Central memory CD8-positive, alpha-beta T cell (primary cell): ENCODE measurements around the gene FASTK.
"Not testable (repeated sequence)": the region's sequence is repeated elsewhere in the genome, so short reads cannot be mapped to it uniquely, and the experiment has no call there.

Experiments used
- ATAC-seq: fragments of 150-1000 bp; cut with Tn5 transposase; replicated peaks from 2 replicates; pipeline ENCODE4 v1.10.0; 2022; ENCODE audit warnings: mild to moderate bottlenecking, moderate FRiP score, moderate number of reproducible peaks; ENCODE audit not compliant: poor library complexity, severe bottlenecking; ENCODE audit errors: extremely low read depth
- DNase-seq, 2 donors: peaks; one replicate each; pipeline ENCODE4 v3.0.0; 2021; ENCODE audit warnings: low spot score in 2 of 2
- H3K27ac Mint-ChIP-seq: one replicate; pipeline ENCODE4 v1.8.0; 2022; ENCODE audit warnings: low read depth, mild to moderate bottlenecking, moderate library complexity, mixed read lengths
- H3K27me3 Mint-ChIP-seq: one replicate; pipeline ENCODE4 v1.8.0; 2022; ENCODE audit warnings: mixed read lengths
- H3K36me3 Mint-ChIP-seq: one replicate; pipeline ENCODE4 v1.8.0; 2022; ENCODE audit warnings: mild to moderate bottlenecking, moderate library complexity, mixed read lengths; ENCODE audit not compliant: insufficient read depth
- H3K4me1 Mint-ChIP-seq: one replicate; pipeline ENCODE4 v1.8.0; 2022; ENCODE audit warnings: mixed read lengths
- H3K4me3 Mint-ChIP-seq: one replicate; pipeline ENCODE4 v1.8.0; 2022; ENCODE audit warnings: mild to moderate bottlenecking, moderate library complexity, mixed read lengths
- H3K9me3 Mint-ChIP-seq: one replicate; pipeline ENCODE4 v1.8.0; 2022; ENCODE audit warnings: mixed read lengths

The FASTK gene

DNA sequence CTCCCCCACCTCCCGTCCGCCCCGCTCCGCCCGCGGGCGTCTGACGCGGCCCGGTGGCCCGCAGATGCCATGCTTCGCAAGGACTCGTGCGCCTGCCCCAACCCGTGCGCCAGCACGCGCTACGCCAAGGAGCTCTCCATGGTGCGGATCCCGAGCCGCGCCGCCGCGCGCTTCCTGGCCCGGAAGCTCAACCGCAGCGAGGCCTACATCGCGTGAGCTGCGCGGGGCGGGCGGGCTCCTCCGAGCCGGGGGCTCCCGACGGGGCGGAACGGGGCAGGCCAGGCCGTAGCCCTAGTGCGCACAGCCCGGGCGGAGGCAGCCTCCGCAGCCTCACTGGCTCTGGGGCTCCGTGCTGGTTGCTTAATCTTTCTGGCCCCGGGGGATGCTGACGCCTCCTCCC lies 29.5 kb downstream of the FASTK start:
- Mint-ChIP-seq H3K4me1 (peaks cover 5% of the 10 kb centered on the region), H3K36me3 (no peaks in the 10 kb centered on the region), H3K9me3 (no peaks in the 10 kb centered on the region), H3K4me3 (no peak overlapping the region), H3K27me3 (peaks cover 16% of the 10 kb centered on the region), H3K27ac (no peak overlapping the region)
- ATAC-seq, result peak; percentile 74
- DNase-seq, result peak in 1 of 2 donors; percentile 30

DNA sequence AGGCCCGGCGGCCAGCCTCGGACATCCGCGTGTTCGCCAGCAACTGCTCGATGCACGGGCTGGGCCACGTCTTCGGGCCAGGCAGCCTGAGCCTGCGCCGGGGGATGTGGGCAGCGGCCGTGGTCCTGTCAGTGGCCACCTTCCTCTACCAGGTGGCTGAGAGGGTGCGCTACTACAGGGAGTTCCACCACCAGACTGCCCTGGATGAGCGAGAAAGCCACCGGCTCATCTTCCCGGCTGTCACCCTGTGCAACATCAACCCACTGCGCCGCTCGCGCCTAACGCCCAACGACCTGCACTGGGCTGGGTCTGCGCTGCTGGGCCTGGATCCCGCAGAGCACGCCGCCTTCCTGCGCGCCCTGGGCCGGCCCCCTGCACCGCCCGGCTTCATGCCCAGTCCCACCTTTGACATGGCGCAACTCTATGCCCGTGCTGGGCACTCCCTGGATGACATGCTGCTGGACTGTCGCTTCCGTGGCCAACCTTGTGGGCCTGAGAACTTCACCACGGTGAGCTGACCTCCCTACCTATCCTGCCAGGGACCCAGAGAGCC lies 31.6 kb downstream of the FASTK start:
- Mint-ChIP-seq H3K9me3 (no peaks in the 10 kb centered on the region), H3K36me3 (peaks cover 1% of the 10 kb centered on the region), H3K4me1 (peaks cover 5% of the 10 kb centered on the region), H3K4me3 (no peak overlapping the region), H3K27ac (no peak overlapping the region), H3K27me3 (peaks cover 16% of the 10 kb centered on the region)
- ATAC-seq (no peak), DNase-seq (no peak)

DNA sequence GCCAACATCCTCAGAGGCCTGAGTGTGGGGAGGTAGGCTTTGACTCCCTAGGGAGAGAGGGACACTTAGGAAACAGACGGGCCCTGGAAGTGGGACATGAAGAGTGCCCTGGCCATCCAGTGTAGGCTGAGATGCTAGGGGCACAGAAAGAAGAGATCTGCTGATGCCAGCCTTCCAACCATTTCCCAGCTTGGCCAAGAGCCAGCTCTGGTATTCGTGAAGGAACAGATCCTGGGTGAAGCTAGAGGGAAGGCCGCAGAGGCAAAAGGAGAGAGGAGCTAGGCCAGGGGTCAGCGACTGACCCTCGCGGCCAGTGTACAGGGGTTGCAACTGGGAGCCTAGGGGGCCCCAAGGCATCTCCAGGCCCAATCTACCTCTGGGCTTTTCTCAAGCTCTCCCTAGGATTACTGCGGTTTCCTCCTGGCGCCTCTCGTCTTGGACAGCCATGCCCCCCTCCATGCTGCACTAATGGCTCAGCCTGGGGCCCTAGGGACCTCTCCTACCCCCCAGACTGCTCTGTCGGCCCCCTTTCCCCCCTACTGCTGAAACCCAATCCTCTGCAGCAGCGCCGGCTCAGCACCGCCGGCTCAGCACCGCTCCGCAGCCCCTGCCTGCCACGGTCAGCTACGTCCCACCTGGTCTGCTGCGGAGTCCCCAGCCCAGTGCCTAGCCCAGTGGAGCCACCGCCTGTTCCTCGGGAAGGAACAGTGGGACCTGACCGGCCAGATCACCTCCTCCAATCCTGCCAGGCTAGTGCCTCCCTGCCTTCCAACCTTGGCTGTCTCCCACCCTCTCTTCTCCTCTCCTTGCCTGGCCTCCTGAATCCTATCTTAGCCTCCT lies 32.4 kb downstream of the FASTK start, which contains the start of gene ASIC3:
ASIC3 (plus strand) TSS at position 556 of the 840 bp plus-strand sequence. CDS start 355 bp downstream, outside the sequence.
- Mint-ChIP-seq H3K4me1 (peaks cover 5% of the 10 kb centered on the region), H3K9me3 (no peaks in the 10 kb centered on the region), H3K27me3 (peaks cover 16% of the 10 kb centered on the region), H3K4me3 (no peak within 1 kb of the TSS), H3K27ac (no peak within 1 kb of the TSS), H3K36me3 (peaks cover 1% of the 10 kb centered on the region)
- no peak for ATAC-seq
- DNase-seq, result no peak

DNA sequence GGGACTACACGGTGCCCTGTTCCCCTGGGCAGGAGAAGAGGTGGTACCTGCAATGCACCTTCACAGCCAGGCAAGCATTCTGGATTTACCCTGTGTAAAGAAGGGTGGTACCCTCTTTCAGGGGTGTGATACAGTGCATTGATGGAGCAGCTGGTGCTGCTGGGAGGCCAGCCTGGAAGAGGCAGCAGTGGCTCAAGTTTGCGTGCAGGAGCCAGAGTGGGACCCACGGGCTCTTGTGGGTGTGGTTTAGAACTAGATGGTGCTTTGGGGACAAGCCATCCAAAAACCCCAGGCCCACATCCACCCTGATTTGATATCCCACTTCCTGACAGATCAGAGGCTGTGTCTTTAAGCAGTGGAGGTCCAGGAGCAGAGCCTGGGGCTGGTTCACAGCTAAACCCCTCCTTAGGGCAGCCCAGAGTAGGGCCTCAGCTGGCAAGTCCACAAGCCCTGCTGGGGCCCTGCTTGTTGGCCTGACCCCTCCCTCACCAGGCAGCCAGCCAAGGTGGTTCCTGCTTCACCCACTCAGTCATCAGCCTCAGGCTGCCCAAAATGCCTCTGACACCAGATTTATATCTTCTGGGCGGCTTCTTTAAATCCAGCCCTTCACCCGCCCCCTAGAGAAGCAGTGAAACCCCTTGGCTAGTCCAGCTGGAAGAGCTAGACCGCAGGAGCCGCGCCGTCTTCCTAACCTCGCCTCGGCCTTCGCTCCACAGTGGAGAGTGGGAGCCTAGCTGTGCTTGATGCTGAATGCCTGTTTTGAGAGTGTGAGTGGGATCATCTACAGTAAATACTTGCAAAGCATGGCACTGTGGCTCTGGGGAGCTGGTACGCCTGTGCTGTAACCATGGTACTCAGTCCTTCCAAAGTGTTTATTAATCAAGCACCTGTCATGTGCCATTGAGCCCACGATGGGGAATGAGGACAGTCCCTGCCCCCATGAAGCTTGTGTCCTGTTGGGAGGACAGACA lies 33.7 kb downstream of the FASTK start:
- peaks cover 3% of the 10 kb centered on the region for H3K27me3 Mint-ChIP-seq
- no peak overlapping the region for H3K27ac Mint-ChIP-seq
- H3K9me3 Mint-ChIP-seq, result no peaks in the 10 kb centered on the region
- H3K36me3 Mint-ChIP-seq, result peaks cover 6% of the 10 kb centered on the region
- ATAC-seq (no peak), DNase-seq (no peak)
- no peaks in the 10 kb centered on the region for H3K4me1 Mint-ChIP-seq
- no peak overlapping the region for H3K4me3 Mint-ChIP-seq

DNA sequence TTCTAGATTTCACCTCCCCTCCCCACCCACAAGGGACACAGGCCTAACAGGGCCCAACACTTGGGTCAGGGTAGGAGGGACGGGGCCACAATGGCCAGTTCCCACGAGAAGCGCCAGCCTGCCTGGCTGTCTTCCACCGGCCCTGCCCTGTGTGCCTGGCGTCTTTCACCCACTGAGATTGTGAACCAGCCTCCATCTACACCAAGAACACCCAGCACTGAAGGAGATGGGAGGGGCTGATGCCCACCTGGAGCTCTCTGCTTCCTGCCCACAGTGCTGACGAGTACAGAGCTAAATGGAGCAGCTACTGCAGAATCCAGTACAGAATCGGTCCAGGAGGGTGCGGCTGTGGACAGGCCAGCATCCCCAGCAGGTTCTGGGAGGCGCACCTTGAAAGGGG lies 34.6 kb downstream of the FASTK start:
- DNase-seq (no peak), ATAC-seq (no peak)
- H3K4me1 Mint-ChIP-seq, result no peaks in the 10 kb centered on the region
- no peak overlapping the region for H3K27ac Mint-ChIP-seq
- H3K9me3 Mint-ChIP-seq, result no peaks in the 10 kb centered on the region
- no peak overlapping the region for H3K4me3 Mint-ChIP-seq
- no peaks in the 10 kb centered on the region for H3K27me3 Mint-ChIP-seq
- peaks cover 7% of the 10 kb centered on the region for H3K36me3 Mint-ChIP-seq

DNA sequence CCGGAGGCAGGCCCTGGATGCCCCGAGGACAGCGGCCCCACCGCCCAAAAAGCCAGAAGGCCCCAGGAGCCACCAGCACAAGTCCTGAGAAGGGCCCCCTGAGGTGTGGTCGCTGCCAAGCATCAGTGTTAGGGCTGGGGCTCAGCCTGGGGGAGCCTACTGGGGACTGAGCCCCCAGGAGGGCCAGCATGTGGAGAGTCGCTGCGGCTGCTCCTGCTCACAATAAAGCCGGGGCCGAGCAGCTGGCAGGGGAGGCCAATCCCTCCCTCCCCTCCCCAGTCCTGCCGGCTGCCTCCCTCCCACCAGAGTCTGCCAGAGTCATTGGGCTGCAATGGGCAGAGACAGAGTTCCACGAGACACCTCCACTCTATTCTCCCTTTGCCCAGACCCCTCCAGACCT lies 35.3 kb downstream of the FASTK start:
- peaks cover 7% of the 10 kb centered on the region for H3K36me3 Mint-ChIP-seq
- no peaks in the 10 kb centered on the region for H3K4me1 Mint-ChIP-seq
- no peak overlapping the region for H3K27ac Mint-ChIP-seq
- no peak overlapping the region for H3K4me3 Mint-ChIP-seq
- no peaks in the 10 kb centered on the region for H3K27me3 Mint-ChIP-seq
- H3K9me3 Mint-ChIP-seq, result no peaks in the 10 kb centered on the region
- no peak for DNase-seq
- ATAC-seq, result no peak

DNA sequence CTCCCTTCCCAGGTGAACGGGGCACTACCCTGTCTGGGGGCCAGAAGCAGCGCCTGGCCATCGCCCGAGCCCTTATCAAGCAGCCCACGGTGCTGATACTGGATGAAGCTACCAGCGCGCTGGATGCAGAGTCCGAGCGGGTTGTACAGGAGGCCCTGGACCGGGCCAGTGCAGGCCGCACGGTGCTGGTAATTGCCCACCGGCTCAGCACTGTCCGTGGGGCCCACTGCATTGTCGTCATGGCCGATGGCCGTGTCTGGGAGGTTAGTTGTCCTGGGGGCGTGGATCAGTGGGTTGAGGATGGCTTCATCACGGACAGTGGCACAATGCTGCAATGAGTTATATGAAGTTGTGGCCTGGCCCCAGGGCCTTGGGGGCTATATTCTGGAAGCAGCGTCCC lies 36.6 kb downstream of the FASTK start:
- H3K27me3 Mint-ChIP-seq, result no peaks in the 10 kb centered on the region
- H3K9me3 Mint-ChIP-seq, result no peaks in the 10 kb centered on the region
- no peak for DNase-seq
- H3K36me3 Mint-ChIP-seq, result peaks cover 7% of the 10 kb centered on the region
- no peak overlapping the region for H3K4me3 Mint-ChIP-seq
- H3K4me1 Mint-ChIP-seq, result peaks cover 4% of the 10 kb centered on the region
- ATAC-seq, result no peak
- H3K27ac Mint-ChIP-seq, result no peak overlapping the region

DNA sequence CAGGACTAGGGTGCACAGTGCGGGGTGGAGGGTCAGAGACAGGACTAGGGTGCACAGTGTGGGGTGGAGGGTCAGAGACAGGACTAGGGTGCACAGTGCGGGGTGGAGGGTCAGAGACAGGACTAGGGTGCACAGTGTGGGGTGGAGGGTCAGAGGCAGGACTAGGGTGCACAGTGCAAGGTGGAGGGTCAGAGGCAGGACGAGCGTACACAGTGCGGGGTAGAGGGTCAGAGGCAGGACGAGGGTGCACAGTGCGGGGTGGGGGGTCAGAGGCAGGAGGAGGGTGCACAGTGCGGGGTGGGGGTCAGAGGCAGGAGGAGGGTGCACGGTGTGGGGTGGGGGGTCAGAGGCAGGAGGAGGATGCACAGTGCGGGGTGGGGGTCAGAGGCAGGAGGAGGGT lies 37.2 kb downstream of the FASTK start:
- not testable (repeated sequence) for H3K36me3 Mint-ChIP-seq, H3K4me3 Mint-ChIP-seq, H3K27ac Mint-ChIP-seq, H3K9me3 Mint-ChIP-seq, DNase-seq, H3K27me3 Mint-ChIP-seq, ATAC-seq, H3K4me1 Mint-ChIP-seq

DNA sequence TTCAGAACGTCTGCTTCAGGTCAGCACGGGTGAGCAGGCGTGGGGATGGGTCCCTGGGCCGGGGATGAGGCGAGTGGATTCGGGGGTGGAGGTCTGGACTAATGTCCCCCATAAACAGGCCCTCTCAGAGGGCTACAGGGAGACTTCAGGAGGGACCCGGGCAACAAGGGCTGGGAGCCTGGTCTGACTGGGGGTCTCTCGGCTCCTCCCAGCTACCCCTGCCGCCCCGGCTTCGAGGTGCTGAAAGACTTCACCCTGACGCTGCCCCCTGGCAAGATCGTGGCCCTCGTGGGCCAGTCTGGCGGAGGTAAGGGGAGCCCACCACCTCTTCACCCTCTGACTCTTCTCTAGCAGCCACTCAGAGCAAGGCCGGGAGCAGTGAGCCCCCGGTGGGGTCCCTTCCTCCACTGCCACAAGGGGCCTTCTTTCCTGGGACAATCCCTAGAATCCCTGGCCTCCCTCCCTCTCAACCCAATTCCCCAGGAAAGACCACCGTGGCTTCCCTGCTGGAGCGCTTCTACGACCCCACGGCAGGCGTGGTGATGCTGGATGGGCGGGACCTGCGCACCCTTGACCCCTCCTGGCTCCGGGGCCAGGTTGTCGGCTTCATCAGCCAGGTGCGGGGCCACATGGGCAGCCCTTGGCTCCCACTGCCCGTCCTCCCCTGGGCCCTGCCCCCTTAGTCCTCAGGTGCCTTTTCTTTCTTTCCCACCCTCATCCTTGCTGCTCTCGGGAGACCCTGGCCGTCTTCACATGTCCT lies 39.8 kb downstream of the FASTK start:
- peaks cover 9% of the 10 kb centered on the region for H3K36me3 Mint-ChIP-seq
- ATAC-seq, result no peak
- no peak overlapping the region for H3K27ac Mint-ChIP-seq
- no peak overlapping the region for H3K4me3 Mint-ChIP-seq
- DNase-seq, result no peak
- H3K27me3 Mint-ChIP-seq, result no peaks in the 10 kb centered on the region
- H3K4me1 Mint-ChIP-seq, result peaks cover 4% of the 10 kb centered on the region
- H3K9me3 Mint-ChIP-seq, result no peaks in the 10 kb centered on the region

DNA sequence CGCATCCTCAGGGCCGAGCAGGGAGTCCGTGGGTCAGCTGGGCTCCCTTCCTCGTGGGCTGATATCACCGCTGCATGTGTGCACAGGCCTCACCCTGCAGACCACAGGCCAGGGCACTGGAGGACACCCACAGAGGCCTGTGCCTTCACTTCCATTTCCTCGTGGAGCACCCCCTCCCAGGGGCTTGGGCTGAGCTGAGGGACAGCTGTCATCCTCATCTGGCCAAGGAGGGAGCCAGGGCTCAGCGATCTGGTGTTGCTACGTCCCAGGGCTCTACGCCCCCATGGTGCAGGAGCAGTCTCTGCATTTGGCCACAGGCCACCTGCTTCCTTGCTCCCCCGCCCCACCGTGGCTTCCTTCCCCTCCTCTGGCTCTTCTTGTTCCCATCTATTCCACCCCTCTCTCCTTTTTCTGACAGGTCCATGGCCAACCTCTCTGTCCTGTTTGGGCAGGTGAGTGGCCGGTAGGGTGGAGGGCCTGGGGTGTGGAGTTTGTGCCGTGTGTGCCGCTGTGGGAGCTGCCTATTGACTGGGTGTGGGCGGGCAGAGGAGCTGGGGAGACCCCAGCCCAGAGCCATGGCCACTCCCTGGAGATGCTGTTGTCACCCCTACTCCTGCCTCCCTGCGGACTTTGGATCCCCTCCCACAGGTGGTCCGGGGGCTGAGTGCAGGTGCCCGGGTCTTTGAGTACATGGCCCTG lies 40.6 kb downstream of the FASTK start:
- H3K27ac Mint-ChIP-seq, result no peak overlapping the region
- no peaks in the 10 kb centered on the region for H3K27me3 Mint-ChIP-seq
- ATAC-seq, result no peak
- H3K4me1 Mint-ChIP-seq, result peaks cover 4% of the 10 kb centered on the region
- H3K4me3 Mint-ChIP-seq, result no peak overlapping the region
- no peaks in the 10 kb centered on the region for H3K9me3 Mint-ChIP-seq
- DNase-seq, result no peak
- peaks cover 9% of the 10 kb centered on the region for H3K36me3 Mint-ChIP-seq

DNA sequence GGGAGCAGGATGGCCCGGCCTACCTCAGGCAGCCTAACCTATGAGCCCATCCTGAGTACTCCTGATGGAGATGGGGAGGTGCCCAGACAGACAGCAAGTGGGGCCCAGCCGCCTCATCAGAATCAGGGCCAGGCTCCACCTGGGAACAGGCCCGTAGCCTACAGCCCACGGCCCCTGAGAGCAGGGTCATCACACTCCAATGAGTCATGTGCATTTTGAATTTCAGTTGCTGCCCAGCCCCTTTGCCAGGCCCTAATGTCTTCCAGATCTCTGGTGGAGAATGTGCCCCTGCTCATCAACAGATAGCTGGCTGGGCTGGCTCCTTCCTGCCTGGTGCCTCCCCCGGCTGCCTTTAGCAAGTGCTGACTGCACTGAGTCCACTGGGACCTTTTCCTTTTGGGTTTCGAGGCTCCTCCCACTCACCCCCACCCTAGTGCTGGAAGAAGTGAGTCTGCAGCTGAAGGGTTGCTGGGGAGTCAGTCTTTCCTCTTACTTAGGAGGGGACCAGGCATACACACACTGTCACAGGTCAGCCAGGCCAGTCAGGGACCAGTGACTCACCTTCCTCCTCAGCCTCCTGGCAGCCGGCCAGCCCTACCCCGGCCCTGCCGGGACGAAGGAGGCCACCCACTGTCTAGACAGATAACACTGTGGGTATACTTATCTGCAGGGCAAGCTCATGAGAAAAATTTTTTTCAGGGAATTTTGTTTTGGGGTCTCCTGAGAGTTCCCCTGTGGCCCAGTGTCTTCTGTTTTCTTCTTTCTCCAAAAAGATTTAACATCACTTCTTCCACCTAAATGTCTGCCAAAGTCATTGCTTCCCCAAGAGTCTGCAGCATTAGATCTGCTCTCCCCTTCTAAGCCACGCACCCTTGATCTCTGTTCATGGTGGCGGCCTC lies 41.4 kb downstream of the FASTK start:
- no peaks in the 10 kb centered on the region for H3K27me3 Mint-ChIP-seq
- no peak overlapping the region for H3K4me3 Mint-ChIP-seq
- DNase-seq (no peak), ATAC-seq (peak; percentile 19)
- H3K27ac Mint-ChIP-seq, result peak overlapping the region; percentile 64
- H3K4me1 Mint-ChIP-seq, result peaks cover 4% of the 10 kb centered on the region
- H3K9me3 Mint-ChIP-seq, result no peaks in the 10 kb centered on the region
- H3K36me3 Mint-ChIP-seq, result peaks cover 9% of the 10 kb centered on the region
